Nucleus accumbens (tissue), 56 donors: ENCODE data around the gene XPC.
A peak's percentile ranks its signal among the peaks of the same experiment; 100 is the strongest.
"Not testable (repeated sequence)": the region's sequence is repeated elsewhere in the genome, so short reads cannot be mapped to it uniquely, and the experiment has no call there.

Experiments used
- DNase-seq, 56 donors: peaks; one replicate each; lab custom pipeline; 2025; lab: John Stamatoyannopoulos, UW

Gene XPC

DNA sequence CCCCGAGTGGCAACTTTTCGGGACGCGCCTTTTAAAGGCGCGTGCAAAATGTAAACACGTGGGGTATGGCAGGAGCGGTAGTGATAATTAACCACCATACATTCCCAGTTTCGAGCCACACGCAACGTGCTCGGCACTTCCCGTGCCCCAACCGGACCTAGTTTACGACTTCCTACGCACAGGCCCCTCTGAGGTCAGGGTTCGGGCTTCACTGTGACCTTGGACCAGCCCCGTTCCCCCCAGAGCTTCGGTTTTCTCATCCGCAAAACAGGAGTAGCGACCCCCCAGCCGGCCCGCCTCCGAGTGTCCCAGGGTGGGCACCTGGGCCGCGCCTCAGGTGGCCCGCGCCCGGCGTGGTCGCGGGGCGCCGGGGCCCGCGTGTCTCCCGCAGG, 54.2 kb downstream of the XPC start:
- peak in 50 of 56 donors; percentile 23 to 86 (median 72) for DNase-seq

- no peak for DNase-seq
Measured at GRCh38 chr3:14123308-14124222, 54.8 kb downstream of the XPC start.

DNA sequence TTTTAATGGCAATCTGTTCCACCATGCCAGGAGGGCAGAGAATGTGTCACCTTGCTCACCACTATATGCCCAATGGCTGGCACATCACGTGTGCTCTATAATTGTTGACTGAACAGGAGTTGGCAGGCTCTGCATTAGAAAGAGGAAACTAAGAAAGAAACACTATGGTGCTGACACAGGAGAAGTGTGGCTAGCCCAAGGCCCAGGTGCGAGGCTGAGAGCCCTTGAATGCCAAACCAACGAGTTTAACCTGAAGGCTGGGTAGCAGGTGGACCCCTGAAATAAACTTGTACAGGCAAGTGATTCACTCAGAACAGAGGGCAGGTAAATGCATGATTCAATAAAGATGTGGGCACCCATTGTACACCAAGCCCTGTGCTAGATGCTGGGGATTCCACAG, 56.1 kb downstream of the XPC start:
- no peak for DNase-seq

DNA sequence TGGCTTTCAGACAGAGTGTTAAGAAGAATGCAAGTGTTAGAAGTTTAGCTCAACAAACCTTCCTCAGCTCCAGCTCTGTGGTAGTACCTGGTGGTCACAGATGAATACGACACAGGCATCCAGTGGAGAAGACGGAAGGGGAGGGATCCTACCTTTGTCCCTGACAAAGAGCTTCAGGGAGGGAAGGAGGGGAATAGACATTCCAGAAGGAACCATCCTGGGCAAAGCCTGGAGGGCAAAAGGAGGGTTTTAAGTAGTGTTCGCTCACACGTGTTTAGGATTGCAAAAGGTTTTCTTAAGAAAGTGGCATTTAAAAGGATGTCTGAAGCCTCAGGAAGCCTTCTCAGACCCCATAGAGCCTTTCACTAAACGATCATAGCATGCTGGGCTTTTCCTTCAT, 56.5 kb downstream of the XPC start:
- no peak for DNase-seq

DNA sequence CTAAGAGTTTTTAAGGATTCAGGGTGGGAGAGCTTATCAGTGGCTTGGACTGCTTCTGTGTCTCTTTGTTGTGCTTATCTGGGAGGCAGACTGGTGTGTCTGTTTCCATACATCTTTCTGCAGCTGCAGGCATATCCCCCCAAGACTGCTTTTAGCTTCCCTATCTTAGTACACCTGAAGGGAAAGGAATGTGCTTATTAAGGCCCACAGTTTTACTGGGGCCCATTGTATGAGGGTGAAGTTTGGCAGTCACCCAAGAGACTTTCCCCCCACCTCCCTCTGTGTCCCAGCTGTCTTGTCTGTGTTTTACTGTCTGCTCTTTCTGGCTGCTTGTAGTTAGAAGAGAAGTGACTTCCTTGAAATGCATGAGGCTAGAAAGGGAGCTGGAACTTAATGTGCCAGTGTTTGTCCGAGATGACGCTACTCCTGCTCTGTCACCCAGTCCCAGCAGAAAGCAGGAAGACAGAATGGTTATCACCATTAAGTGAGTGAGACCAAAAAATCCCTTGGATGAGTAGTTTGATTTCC, 57.4 kb downstream of the XPC start:
- not testable (repeated sequence) for DNase-seq

- no peak for DNase-seq
Measured at GRCh38 chr3:14120111-14120920, 58.1 kb downstream of the XPC start.

DNA sequence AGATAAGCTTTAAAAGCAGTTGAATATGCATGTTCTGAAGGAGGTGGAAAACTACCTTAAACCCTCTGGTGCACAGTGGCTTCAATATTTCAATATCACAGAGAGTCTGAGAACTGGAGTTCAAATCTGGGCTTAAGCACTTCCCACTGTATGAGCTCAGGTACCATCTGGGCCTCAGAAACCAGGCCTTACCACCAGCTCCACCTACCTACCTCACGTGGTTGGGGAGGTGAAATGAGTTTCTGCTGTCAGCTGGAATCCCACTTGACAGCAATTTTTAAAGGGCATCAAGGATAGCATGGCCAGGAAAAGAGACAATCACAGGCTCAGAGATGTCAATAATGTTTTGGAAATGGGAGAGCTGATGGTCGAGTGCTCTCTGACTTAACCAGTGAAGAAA, 58.8 kb downstream of the XPC start:
- no peak for DNase-seq

GRCh38 chr3:14118400-14119381, 59.7 kb downstream of the XPC start:
- no peak for DNase-seq

GRCh38 chr3:14117468-14118399, 60.7 kb downstream of the XPC start:
- DNase-seq, result no peak

GRCh38 chr3:14113965-14114635, 64.3 kb downstream of the XPC start:
- no peak for DNase-seq

GRCh38 chr3:14110699-14111098, 67.7 kb downstream of the XPC start:
- no peak for DNase-seq

GRCh38 chr3:14109821-14110220, 68.6 kb downstream of the XPC start:
- DNase-seq, result not testable (repeated sequence)

GRCh38 chr3:14097616-14098391, 80.6 kb downstream of the XPC start:
- no peak for DNase-seq

DNA sequence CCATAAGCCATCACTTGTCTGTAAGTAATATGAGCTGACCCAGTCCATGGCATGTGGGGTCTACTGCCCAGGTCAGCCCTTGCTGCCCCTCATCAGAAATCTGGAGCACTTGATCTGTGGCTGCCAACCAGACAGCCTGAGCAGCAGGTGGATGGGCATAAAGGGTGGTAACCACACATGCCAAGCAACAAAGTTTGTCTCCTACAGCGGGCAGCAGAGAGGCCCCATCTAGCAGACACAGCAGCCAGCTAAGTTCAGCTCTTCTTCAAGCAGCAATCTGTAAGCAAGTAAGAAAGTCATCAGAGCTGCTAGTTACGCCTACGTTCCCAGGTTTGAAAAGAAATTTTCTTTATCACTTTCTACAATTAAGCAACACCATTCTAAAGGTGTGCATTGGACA, 81.7 kb downstream of the XPC start:
- DNase-seq, result no peak
